T-cell (primary cell): Measurements from ENCODE around the gene ROMO1. TPM values are rescaled to one million over a fixed set of nuclear protein-coding genes. Genes with fewer than 3 reads are reported as not detected.
"Not testable (repeated sequence)": the region's sequence is repeated elsewhere in the genome, so short reads cannot be mapped to it uniquely, and the experiment has no call there.

Experiments
- ATAC-seq, 4 experiments: fragments of 200-7000 bp in 3 of 4; fragments of 150-1000 bp in 1 of 4; cut with Tn5 transposase; replicated peaks in 1 of 4; 1 replicate in 3 of 4; 2 replicates in 1 of 4; pipeline ENCODE4 v1.10.0; 2021; ENCODE audit warnings: moderate library complexity in 3 of 4, mild to moderate bottlenecking in 2 of 4, moderate number of reproducible peaks in 1 of 4
- CTCF ChIA-PET, 2 donors: fragments of 300-600 bp; sonication (Branson Sonifier 250); formaldehyde crosslinking; loops; one replicate each; lab custom pipeline; 2022; ENCODE audit warnings: antibody characterized with exemption in 2 of 2; lab: Charles Lee
- POLR2A ChIA-PET, 2 donors: fragments of 300-600 bp; sonication (Branson Sonifier 250); formaldehyde crosslinking; loops; one replicate each; lab custom pipeline; 2022; ENCODE audit warnings: antibody characterized with exemption in 2 of 2; lab: Charles Lee
- DNase-seq, 35 experiments: peaks; one replicate each; pipeline versions ENCODE4 v3.0.0 to v3.0.0-alpha.2; 2013 to 2023
- H3K27ac ChIP-seq: one replicate; pipeline ENCODE4 v1.5.1; 2013; ENCODE audit warnings: low read length
- H3K27me3 ChIP-seq, 2 experiments: replicated peaks in 1 of 2; 1 replicate in 1 of 2; 2 replicates in 1 of 2; pipeline versions ENCODE4 v1.6.1 to v1.7.0; 2013; ENCODE audit warnings: low read length in 1 of 2, mixed read lengths in 1 of 2; ENCODE audit not compliant: control insufficient read depth in 2 of 2, insufficient read depth in 2 of 2; ENCODE audit errors: extremely low read depth in 1 of 2
- H3K36me3 ChIP-seq, 2 donors: 1 replicate in 1 of 2; 2 replicates in 1 of 2; pipeline versions ENCODE4 v1.6.1 to v1.7.0; 2013; ENCODE audit warnings: low read length in 1 of 2; ENCODE audit not compliant: control insufficient read depth in 2 of 2, insufficient read depth in 1 of 2; ENCODE audit errors: extremely low read depth in 1 of 2
- H3K4me1 ChIP-seq, 2 experiments: 1 replicate in 1 of 2; 2 replicates in 1 of 2; pipeline versions ENCODE4 v1.6.1 to v1.7.0; 2013; ENCODE audit warnings: low read length in 2 of 2, mixed read lengths in 1 of 2; ENCODE audit not compliant: insufficient read depth in 2 of 2, control insufficient read depth in 1 of 2; ENCODE audit errors: extremely low read depth in 1 of 2
- H3K4me3 ChIP-seq, 2 donors: 1 replicate in 1 of 2; 2 replicates in 1 of 2; pipeline versions ENCODE4 v1.5.1 to v1.7.0; 2013; ENCODE audit warnings: mild to moderate bottlenecking in 2 of 2, low read length in 1 of 2, moderate library complexity in 1 of 2; ENCODE audit not compliant: control insufficient read depth in 1 of 2; ENCODE audit errors: extremely low read depth in 1 of 2
- H3K9me3 ChIP-seq: 2 replicates; pipeline ENCODE4 v1.7.0; 2013
- H3K27ac Mint-ChIP-seq, 2 donors: one replicate each; pipeline ENCODE4 v1.8.0; 2020 to 2021; ENCODE audit warnings: mild to moderate bottlenecking in 2 of 2, mixed read lengths in 2 of 2
- H3K27me3 Mint-ChIP-seq, 2 donors: one replicate each; pipeline ENCODE4 v1.8.0; 2021 to 2022; ENCODE audit warnings: mixed read lengths in 2 of 2
- H3K36me3 Mint-ChIP-seq: one replicate; pipeline ENCODE4 v1.8.0; 2021; ENCODE audit warnings: mixed read lengths
- H3K4me1 Mint-ChIP-seq, 3 donors: one replicate each; pipeline ENCODE4 v1.8.0; 2020 to 2022; ENCODE audit warnings: mixed read lengths in 3 of 3, mild to moderate bottlenecking in 1 of 3
- H3K4me3 Mint-ChIP-seq, 3 donors: one replicate each; pipeline ENCODE4 v1.8.0; 2020 to 2022; ENCODE audit warnings: mild to moderate bottlenecking in 3 of 3, mixed read lengths in 3 of 3, moderate library complexity in 3 of 3
- H3K9me3 Mint-ChIP-seq, 3 donors: one replicate each; pipeline ENCODE4 v1.8.0; 2020 to 2022; ENCODE audit warnings: mixed read lengths in 3 of 3
- WGBS: methylation state at CpG from one replicate; pipeline ENCODE4 v1.1.5; 2013; ENCODE audit warnings: missing lambda C conversion rate; ENCODE audit not compliant: insufficient coverage; 5-methylcytosine and 5-hydroxymethylcytosine counted together
- total RNA-seq, 35 experiments: library from RNA in 6 of 35; stranded (reverse) in 6 of 35; fragments of 120-200 nt in 1 of 35; gene quantifications; one replicate each; pipeline versions ENCODE4 v1.2.1 to v1.2.4 and lab custom pipeline; 2013 to 2026

Gene ROMO1
- total RNA-seq, 5 donors from 2014 or later (not counting 1 experiment from before 2014, with no cell fraction given), result 38.4 to 79.7 (median 62.5) TPM

- Histone ChIP-seq H3K27ac (no peak overlapping the region), H3K4me3 (no peak overlapping the region), H3K4me1 (peaks cover 2 to 42% of the 10 kb centered on the region in 2 experiments), H3K36me3 (peaks cover 10 to 96% of the 10 kb centered on the region in 2 donors), H3K27me3 (no peaks in the 10 kb centered on the region), H3K9me3 (no peaks in the 10 kb centered on the region)
- H3K36me3 Mint-ChIP-seq, result peaks cover 64% of the 10 kb centered on the region
- no peak overlapping the region for H3K4me3 Mint-ChIP-seq
- DNase-seq, result no peak
- ChIA-PET POLR2A (interaction anchor here (0.5 to 3.6 kb wide), 11 partner anchors 8 to 233 kb away, joined by 3 to 25 read pairs (median 4); partner anchors contain the start of gene PHF20 (in 1 of the 2)), CTCF (interaction anchor here in 1 of 2 donors (0.9 kb wide), 2 partner anchors 9 to 22 kb away, joined by 3 read pairs; no protein-coding TSS in a partner anchor)
- WGBS, result 96% methylated on average over 10 of the region's 13 CpGs
- H3K27me3 Mint-ChIP-seq, result no peaks in the 10 kb centered on the region
- H3K4me1 Mint-ChIP-seq, result peaks cover 52 to 62% (median 60%) of the 10 kb centered on the region in 3 donors
- H3K9me3 Mint-ChIP-seq, result no peaks in the 10 kb centered on the region
- peak in 1 of 4 experiments; percentile 12 for ATAC-seq
- H3K27ac Mint-ChIP-seq, result peak overlapping the region in 1 of 2 donors; percentile 65
Observed at GRCh38 chr20:35720165-35721123, 21.2 kb downstream of the ROMO1 start.

GRCh38 chr20:35721219-35721618, 22.0 kb downstream of the ROMO1 start:
- ATAC-seq (no peak), DNase-seq (no peak)
- Mint-ChIP-seq H3K9me3 (no peaks in the 10 kb centered on the region), H3K27me3 (no peaks in the 10 kb centered on the region), H3K27ac (no peak overlapping the region), H3K36me3 (peaks cover 63% of the 10 kb centered on the region), H3K4me3 (no peak overlapping the region), H3K4me1 (peaks cover 49 to 57% (median 57%) of the 10 kb centered on the region in 3 donors)
- ChIA-PET CTCF (no interaction called here), POLR2A (interaction anchor here (0.6 to 3.6 kb wide), 4 partner anchors 8 to 18 kb away, joined by 4 to 25 read pairs (median 6); no protein-coding TSS in a partner anchor)
- 100% methylated on average over 2 of the region's 3 CpGs for WGBS
- Histone ChIP-seq H3K27me3 (no peaks in the 10 kb centered on the region), H3K4me3 (no peak overlapping the region), H3K36me3 (peaks cover 11 to 96% of the 10 kb centered on the region in 2 donors), H3K9me3 (no peaks in the 10 kb centered on the region), H3K27ac (no peak overlapping the region), H3K4me1 (peaks cover 2 to 39% of the 10 kb centered on the region in 2 experiments)

- Mint-ChIP-seq H3K36me3 (peaks cover 65% of the 10 kb centered on the region), H3K4me3 (no peak overlapping the region), H3K4me1 (peaks cover 51 to 57% (median 56%) of the 10 kb centered on the region in 3 donors), H3K27me3 (no peaks in the 10 kb centered on the region), H3K27ac (peak overlapping the region in 1 of 2 donors; percentile 44), H3K9me3 (no peaks in the 10 kb centered on the region)
- ATAC-seq (no peak), DNase-seq (no peak)
- Histone ChIP-seq H3K9me3 (no peaks in the 10 kb centered on the region), H3K27ac (no peak overlapping the region), H3K4me3 (no peak overlapping the region), H3K4me1 (peaks cover 2 to 37% of the 10 kb centered on the region in 2 experiments), H3K27me3 (no peaks in the 10 kb centered on the region), H3K36me3 (peaks cover 15 to 96% of the 10 kb centered on the region in 2 donors)
- WGBS, result no CpG with 5 or more reads among the region's 3 CpGs
- ChIA-PET CTCF (interaction anchor here in 1 of 2 donors (0.6 kb wide), 1 partner anchor 16 kb away, joined by 3 read pairs; no protein-coding TSS in a partner anchor), POLR2A (interaction anchor here (0.9 to 3.6 kb wide), 4 partner anchors 9 to 18 kb away, joined by 3 to 25 read pairs (median 5); no protein-coding TSS in a partner anchor)
Observed at GRCh38 chr20:35721621-35722020, 22.4 kb downstream of the ROMO1 start.

- ChIA-PET CTCF (interaction anchor here in 1 of 2 donors (0.7 kb wide), 1 partner anchor 1886 kb away, joined by 4 read pairs; no protein-coding TSS in a partner anchor), POLR2A (interaction anchor here (0.6 to 1.0 kb wide), 4 partner anchors 9 to 20 kb away, joined by 3 to 6 read pairs (median 4); no protein-coding TSS in a partner anchor)
- WGBS, result 100% methylated on average over 1 of the region's 4 CpGs
- H3K27me3 Mint-ChIP-seq, ATAC-seq, H3K27ac ChIP-seq, H3K9me3 ChIP-seq, H3K4me3 ChIP-seq, H3K9me3 Mint-ChIP-seq, H3K27ac Mint-ChIP-seq, H3K27me3 ChIP-seq, DNase-seq: not testable (repeated sequence)
- peaks cover 47 to 49% (median 47%) of the 10 kb centered on the region in 3 donors for H3K4me1 Mint-ChIP-seq
- H3K36me3 Mint-ChIP-seq, result peaks cover 59% of the 10 kb centered on the region
- peaks cover 15 to 96% of the 10 kb centered on the region in 2 donors for H3K36me3 ChIP-seq
- H3K4me3 Mint-ChIP-seq, result peak overlapping the region in 1 of 3 donors; percentile 16
- peaks cover 2 to 32% of the 10 kb centered on the region in 2 experiments for H3K4me1 ChIP-seq
Observed at GRCh38 chr20:35723275-35723639, 24.1 kb downstream of the ROMO1 start.

DNA sequence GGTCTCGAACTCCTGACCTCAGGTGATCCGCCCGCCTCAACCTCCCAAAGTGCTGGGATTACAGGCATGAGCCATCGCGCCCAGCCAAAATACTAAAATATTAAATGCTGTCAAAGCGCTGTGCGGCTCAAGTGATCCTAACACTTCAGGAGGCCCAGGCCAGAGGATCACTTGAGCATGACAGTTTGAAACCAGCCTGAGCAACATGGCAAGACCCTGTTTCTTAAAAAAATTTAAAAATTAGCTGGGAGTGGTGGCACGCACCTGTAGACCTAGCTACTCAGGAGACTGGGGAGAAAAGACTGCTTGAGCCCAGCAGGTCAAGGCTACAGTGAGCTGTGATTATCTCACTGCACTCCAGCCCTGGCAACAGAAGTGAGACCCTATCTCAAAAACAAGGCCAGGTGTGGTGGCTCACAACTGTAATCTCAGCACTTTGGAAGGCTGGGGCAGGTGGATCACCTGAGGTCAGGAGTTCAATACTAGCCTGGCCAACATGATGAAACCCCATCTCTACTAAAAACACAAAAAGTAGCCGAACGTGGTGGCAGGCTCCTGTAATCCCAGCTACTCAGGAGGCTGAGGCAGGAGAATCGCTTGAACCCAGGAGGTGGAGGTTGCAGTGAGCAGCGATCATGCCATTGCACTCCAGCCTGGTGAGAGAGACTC, 24.6 kb downstream of the ROMO1 start:
- CTCF ChIA-PET, DNase-seq, ATAC-seq, H3K27me3 ChIP-seq, H3K9me3 Mint-ChIP-seq, H3K4me3 ChIP-seq, H3K27ac Mint-ChIP-seq, H3K9me3 ChIP-seq, H3K27me3 Mint-ChIP-seq, H3K27ac ChIP-seq: not testable (repeated sequence)
- Mint-ChIP-seq H3K4me1 (peaks cover 45 to 48% (median 47%) of the 10 kb centered on the region in 3 donors), H3K36me3 (peaks cover 58% of the 10 kb centered on the region), H3K4me3 (peak overlapping the region in 1 of 3 donors; percentile 16)
- H3K36me3 ChIP-seq, result peaks cover 10 to 96% of the 10 kb centered on the region in 2 donors
- 100% methylated on average over 3 of the region's 12 CpGs for WGBS
- peaks cover 2 to 32% of the 10 kb centered on the region in 2 experiments for H3K4me1 ChIP-seq
- POLR2A ChIA-PET, result interaction anchor here (0.6 to 1.0 kb wide), 4 partner anchors 9 to 116 kb away, joined by 3 to 6 read pairs (median 4); no protein-coding TSS in a partner anchor
